ENCODE measurements around the gene JCHAIN.

JCHAIN gene

GRCh38 chr4:70680934-70681333 lies 14.6 kb upstream of the JCHAIN start:
- POLR2A ChIA-PET = no interaction called here
- CTCF ChIA-PET = interaction anchor here (1.2 kb wide), 2 partner anchors 8 to 29 kb away, joined by 3 read pairs; partner anchors contain the start of gene UTP3
- no peak for DNase-seq (ENCODE audit: low read depth, low spot score)
- no peak overlapping the region for H3K4me3 ChIP-seq (ENCODE audit: low read depth, low read length)
- TF ChIP-seq, protein P1, sequence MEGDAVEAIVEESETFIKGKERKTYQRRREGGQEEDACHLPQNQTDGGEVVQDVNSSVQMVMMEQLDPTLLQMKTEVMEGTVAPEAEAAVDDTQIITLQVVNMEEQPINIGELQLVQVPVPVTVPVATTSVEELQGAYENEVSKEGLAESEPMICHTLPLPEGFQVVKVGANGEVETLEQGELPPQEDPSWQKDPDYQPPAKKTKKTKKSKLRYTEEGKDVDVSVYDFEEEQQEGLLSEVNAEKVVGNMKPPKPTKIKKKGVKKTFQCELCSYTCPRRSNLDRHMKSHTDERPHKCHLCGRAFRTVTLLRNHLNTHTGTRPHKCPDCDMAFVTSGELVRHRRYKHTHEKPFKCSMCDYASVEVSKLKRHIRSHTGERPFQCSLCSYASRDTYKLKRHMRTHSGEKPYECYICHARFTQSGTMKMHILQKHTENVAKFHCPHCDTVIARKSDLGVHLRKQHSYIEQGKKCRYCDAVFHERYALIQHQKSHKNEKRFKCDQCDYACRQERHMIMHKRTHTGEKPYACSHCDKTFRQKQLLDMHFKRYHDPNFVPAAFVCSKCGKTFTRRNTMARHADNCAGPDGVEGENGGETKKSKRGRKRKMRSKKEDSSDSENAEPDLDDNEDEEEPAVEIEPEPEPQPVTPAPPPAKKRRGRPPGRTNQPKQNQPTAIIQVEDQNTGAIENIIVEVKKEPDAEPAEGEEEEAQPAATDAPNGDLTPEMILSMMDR (IDR thresholded peaks at IDR 0.05; ENCODE audit: insufficient read depth, low read length, missing control alignments) = no peak

- no peak overlapping the region for H3K4me3 ChIP-seq (ENCODE audit: low read depth, low read length)
- ChIA-PET POLR2A (no interaction called here), CTCF (interaction anchor here (2.1 to 2.9 kb wide), 2 partner anchors 9 to 26 kb away, joined by 15 to 20 read pairs; partner anchors contain the start of gene UTP3)
- no peak for DNase-seq (ENCODE audit: low read depth, low spot score)
- TF ChIP-seq, protein P1 (IDR thresholded peaks at IDR 0.05; ENCODE audit: insufficient read depth, low read length, missing control alignments) = no peak
Measured at GRCh38 chr4:70678383-70678999, 12.2 kb upstream of the JCHAIN start.

DNA sequence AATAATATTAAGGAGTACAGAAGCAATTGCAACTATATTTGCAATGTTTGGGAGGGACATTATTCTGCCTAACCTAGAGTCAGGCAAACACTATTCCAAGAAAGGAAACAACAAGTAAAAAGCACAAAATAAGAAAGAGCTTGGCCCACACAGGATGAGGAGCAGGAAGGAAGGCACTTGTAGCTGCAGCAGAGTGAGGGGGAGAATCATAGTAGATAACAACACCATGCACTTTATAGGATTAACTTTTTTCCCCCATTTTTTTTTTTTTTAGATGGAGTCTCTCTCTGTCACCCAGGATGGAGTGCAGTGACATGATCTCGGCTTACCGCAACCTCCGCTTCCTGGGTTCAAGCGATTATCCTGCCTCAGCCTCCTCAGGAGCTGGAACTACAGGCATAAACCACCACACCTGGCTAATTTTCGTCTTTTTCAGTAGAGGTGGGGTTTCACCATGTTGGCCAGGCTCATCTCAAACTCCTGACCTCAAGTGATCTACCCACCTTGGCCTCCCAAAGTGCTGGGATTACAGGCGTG lies 10.3 kb upstream of the JCHAIN start:
- no peak overlapping the region for H3K4me3 ChIP-seq (ENCODE audit: low read depth, low read length)
- POLR2A ChIA-PET = no interaction called here
- CTCF ChIA-PET = interaction anchor here (2.1 to 2.9 kb wide), 2 partner anchors 11 to 24 kb away, joined by 15 to 20 read pairs; partner anchors contain the start of gene UTP3
- DNase-seq (ENCODE audit: low read depth, low spot score) = no peak
- TF ChIP-seq, protein P1 (IDR thresholded peaks at IDR 0.05; ENCODE audit: insufficient read depth, low read length, missing control alignments) = no peak

DNA sequence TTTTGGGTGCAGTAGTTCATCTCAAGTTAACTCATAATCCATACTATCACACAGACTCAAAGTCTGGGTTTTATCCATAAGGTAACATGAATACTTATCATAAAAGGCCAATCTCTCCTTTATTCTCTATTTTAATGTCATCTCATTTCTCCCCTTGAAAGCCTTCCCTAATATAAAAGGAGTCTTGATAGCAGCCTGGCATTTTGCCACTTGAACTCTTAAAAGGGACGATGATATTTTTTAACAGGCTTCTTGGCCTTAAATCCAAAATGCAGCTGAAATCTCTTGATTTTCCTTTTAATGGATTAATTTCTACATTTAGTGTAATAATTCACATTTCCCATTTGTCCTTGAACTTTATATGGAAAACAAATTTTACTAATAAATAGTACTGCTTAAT lies 8.4 kb upstream of the JCHAIN start:
- TF ChIP-seq, protein P1 (IDR thresholded peaks at IDR 0.05; ENCODE audit: insufficient read depth, low read length, missing control alignments) = no peak
- no peak overlapping the region for H3K4me3 ChIP-seq (ENCODE audit: low read depth, low read length)
- ChIA-PET POLR2A (no interaction called here), CTCF (interaction anchor here (1.9 kb wide), 1 partner anchor 13 kb away, joined by 7 read pairs; no protein-coding TSS in a partner anchor)
- DNase-seq (ENCODE audit: low read depth, low spot score) = no peak

GRCh38 chr4:70674191-70674590 lies 7.9 kb upstream of the JCHAIN start:
- DNase-seq (ENCODE audit: low read depth, low spot score) = no peak
- no peak overlapping the region for H3K4me3 ChIP-seq (ENCODE audit: low read depth, low read length)
- TF ChIP-seq, protein P1 (IDR thresholded peaks at IDR 0.05; ENCODE audit: insufficient read depth, low read length, missing control alignments) = no peak
- CTCF ChIA-PET = interaction anchor here (1.3 to 1.9 kb wide), 2 partner anchors 13 to 22 kb away, joined by 3 to 7 read pairs; no protein-coding TSS in a partner anchor
- POLR2A ChIA-PET = no interaction called here

DNA sequence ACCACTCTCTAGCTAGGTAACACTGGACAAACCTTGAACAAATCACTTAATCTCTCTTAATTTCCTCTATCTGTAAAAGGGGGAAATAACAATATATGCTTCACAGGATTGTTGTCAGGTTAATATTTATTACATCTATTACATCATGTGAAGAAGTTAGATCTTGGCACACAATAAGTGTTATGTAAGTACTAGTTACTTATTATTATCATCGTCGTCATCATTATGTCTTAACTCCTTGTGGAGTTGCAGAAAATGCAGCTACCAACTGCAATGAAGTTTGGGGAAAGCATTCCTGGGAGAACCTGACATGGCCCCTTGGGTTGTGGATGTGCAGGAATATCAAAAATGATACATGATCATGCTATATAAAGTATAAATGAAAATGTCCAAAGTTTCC lies 4.8 kb upstream of the JCHAIN start:
- ChIA-PET CTCF (interaction anchor here (1.0 to 1.3 kb wide), 3 partner anchors 14 to 19 kb away, joined by 3 to 7 read pairs (median 3); no protein-coding TSS in a partner anchor), POLR2A (no interaction called here)
- TF ChIP-seq, protein P1 (IDR thresholded peaks at IDR 0.05; ENCODE audit: insufficient read depth, low read length, missing control alignments) = no peak
- no peak overlapping the region for H3K4me3 ChIP-seq (ENCODE audit: low read depth, low read length)
- no peak for DNase-seq (ENCODE audit: low read depth, low spot score)
